ENCODE data around the gene SARNP.

- TF ChIP-seq CTCF (IDR thresholded peaks at IDR 0.05) (no peak), POLR2AphosphoS5 (IDR thresholded peaks at IDR 0.05; ENCODE audit: insufficient read depth in 1 of 2, low read depth in 1 of 2) (peak; percentile 84 to 90)
These were observed 101.5 kb downstream of the SARNP start, which contains the start of gene BLOC1S1 for GRCh38 chr12:55715833-55716581.
